Measurements from ENCODE around the gene BICDL2. TPM values are rescaled to one million over a fixed set of nuclear protein-coding genes. Genes with fewer than 3 reads are reported as not detected.
"Not testable (repeated sequence)": the region's sequence is repeated elsewhere in the genome, so short reads cannot be mapped to it uniquely, and the experiment has no call there.

Gene BICDL2
- total and polyA plus RNA-seq, 3 donors from 2014 or later: 0.29 to 1.3 (median 0.37) TPM

DNA sequence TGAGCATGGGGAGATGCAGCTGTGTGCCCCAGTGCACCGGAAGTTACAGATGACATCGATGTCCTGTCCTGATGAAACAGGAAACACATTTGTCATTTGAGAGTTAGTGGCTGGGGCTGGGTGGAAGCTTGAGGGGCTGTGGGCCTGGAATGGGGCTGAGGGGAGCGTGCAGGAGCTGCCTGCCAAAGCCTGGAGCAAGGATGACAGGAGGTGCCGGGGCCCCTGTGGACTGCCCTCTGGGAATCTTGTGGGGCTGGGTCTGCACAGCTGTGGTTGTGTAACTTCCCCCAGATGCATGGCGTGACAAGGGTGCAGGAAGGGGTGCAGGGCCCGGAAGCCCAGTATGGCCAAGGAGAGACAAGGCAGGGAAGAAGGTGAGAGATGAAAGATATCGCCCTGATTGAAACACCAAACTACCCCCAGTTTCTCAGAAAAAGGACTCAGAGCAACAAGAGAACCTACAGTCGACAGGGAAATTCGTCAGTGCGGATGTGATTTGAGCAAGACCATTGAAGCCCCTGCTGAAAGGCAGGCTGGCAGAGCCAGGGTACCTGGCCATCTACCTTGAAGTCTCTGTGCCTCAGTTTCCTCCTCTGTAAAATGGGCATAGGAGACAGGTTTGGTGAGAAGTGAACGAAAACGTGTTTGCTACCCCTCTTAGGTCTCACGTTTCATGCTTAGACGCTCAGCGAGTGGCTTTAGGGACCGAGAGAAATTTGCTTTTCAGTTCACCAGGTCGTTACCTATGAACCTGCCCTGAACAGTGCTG is 18.4 kb upstream of the BICDL2 start:
- H3K27me3 ChIP-seq: no peaks in the 10 kb centered on the region
- H3K27ac ChIP-seq: no peak overlapping the region
- no peak overlapping the region for H3K4me3 ChIP-seq
- peaks cover 14% of the 10 kb centered on the region for H3K4me1 ChIP-seq
- intact Hi-C loops (cut with DNase I; ENCODE audit: low total_unique reads): loop anchor here (5.0 kb wide), 1 partner anchor 72 kb away; no protein-coding TSS in a partner anchor
- no peak for DNase-seq
- TF ChIP-seq CTCF (IDR thresholded peaks at IDR 0.05) (no peak), POLR2A (IDR thresholded peaks at IDR 0.05) (no peak)
- 81 to 89% methylated on average over 17 of the region's 17 CpGs for WGBS, 2 donors
- no peaks in the 10 kb centered on the region for H3K36me3 ChIP-seq (ENCODE audit: low read depth, missing control alignments)
- H3K9me3 ChIP-seq: no peaks in the 10 kb centered on the region

- WGBS, 2 donors: 90 to 97% methylated on average over 6 to 12 of the region's 13 CpGs
- intact Hi-C loops (cut with DNase I; ENCODE audit: low total_unique reads): not testable (repeated sequence)
These were observed 16.6 kb upstream of the BICDL2 start for GRCh38 chr16:3053330-3053710.

GRCh38 chr16:3052571-3053329 is 16.0 kb upstream of the BICDL2 start:
- H3K4me1 ChIP-seq; intact Hi-C loops (cut with DNase I; ENCODE audit: low total_unique reads); H3K27me3 ChIP-seq; H3K4me3 ChIP-seq; H3K36me3 ChIP-seq (ENCODE audit: low read depth, missing control alignments); H3K9me3 ChIP-seq; DNase-seq; H3K27ac ChIP-seq: not testable (repeated sequence)
- WGBS, 2 donors: 78 to 86% methylated on average over 9 to 11 of the region's 12 CpGs

More at GRCh38 chr16:3053330-3053710, 16.6 kb upstream of the BICDL2 start:
- not testable (repeated sequence) for H3K4me1 ChIP-seq; H3K27me3 ChIP-seq; H3K9me3 ChIP-seq; H3K36me3 ChIP-seq (ENCODE audit: low read depth, missing control alignments); DNase-seq; H3K27ac ChIP-seq; H3K4me3 ChIP-seq

- WGBS, 2 donors: 92 to 95% methylated on average over 9 of the region's 9 CpGs
- intact Hi-C loops (cut with DNase I; ENCODE audit: low total_unique reads): no loop called here
- H3K9me3 ChIP-seq: no peaks in the 10 kb centered on the region
- H3K4me1 ChIP-seq: peaks cover 2% of the 10 kb centered on the region
- H3K27ac ChIP-seq: no peak overlapping the region
- no peaks in the 10 kb centered on the region for H3K27me3 ChIP-seq
- no peak for DNase-seq
- TF ChIP-seq POLR2A (IDR thresholded peaks at IDR 0.05) (no peak), CTCF (IDR thresholded peaks at IDR 0.05) (no peak)
- H3K4me3 ChIP-seq: no peak overlapping the region
- H3K36me3 ChIP-seq (ENCODE audit: low read depth, missing control alignments): no peaks in the 10 kb centered on the region
These were observed 14.8 kb upstream of the BICDL2 start for GRCh38 chr16:3051494-3051893.

- WGBS, 2 donors: 50 to 53% methylated on average over 3 to 4 of the region's 4 CpGs
- intact Hi-C loops (cut with DNase I; ENCODE audit: low total_unique reads): no loop called here
- no peak overlapping the region for H3K4me3 ChIP-seq
- H3K36me3 ChIP-seq (ENCODE audit: low read depth, missing control alignments): no peaks in the 10 kb centered on the region
- no peaks in the 10 kb centered on the region for H3K9me3 ChIP-seq
- H3K4me1 ChIP-seq: peaks cover 6% of the 10 kb centered on the region
- DNase-seq: no peak
- no peaks in the 10 kb centered on the region for H3K27me3 ChIP-seq
- no peak overlapping the region for H3K27ac ChIP-seq
- TF ChIP-seq POLR2A (IDR thresholded peaks at IDR 0.05): no peak
- TF ChIP-seq CTCF (IDR thresholded peaks at IDR 0.05): no peak
These were observed 14.3 kb upstream of the BICDL2 start for GRCh38 chr16:3051009-3051408.

Measured in testis (tissue), 3 donors.